HG02970 (cell line): ENCODE data around the gene COL18A1.
"Not testable (repeated sequence)": the region's sequence is repeated elsewhere in the genome, so short reads cannot be mapped to it uniquely, and the experiment has no call there.

ENCODE experiments used
- ATAC-seq: cut with Tn5 transposase; IDR thresholded peaks from one replicate; pipeline ENCODE4 v1.9.1; 2021; ENCODE audit warnings: mild to moderate bottlenecking, moderate library complexity, moderate number of reproducible peaks; ENCODE audit not compliant: unreplicated experiment, low FRiP score

The COL18A1 gene

DNA sequence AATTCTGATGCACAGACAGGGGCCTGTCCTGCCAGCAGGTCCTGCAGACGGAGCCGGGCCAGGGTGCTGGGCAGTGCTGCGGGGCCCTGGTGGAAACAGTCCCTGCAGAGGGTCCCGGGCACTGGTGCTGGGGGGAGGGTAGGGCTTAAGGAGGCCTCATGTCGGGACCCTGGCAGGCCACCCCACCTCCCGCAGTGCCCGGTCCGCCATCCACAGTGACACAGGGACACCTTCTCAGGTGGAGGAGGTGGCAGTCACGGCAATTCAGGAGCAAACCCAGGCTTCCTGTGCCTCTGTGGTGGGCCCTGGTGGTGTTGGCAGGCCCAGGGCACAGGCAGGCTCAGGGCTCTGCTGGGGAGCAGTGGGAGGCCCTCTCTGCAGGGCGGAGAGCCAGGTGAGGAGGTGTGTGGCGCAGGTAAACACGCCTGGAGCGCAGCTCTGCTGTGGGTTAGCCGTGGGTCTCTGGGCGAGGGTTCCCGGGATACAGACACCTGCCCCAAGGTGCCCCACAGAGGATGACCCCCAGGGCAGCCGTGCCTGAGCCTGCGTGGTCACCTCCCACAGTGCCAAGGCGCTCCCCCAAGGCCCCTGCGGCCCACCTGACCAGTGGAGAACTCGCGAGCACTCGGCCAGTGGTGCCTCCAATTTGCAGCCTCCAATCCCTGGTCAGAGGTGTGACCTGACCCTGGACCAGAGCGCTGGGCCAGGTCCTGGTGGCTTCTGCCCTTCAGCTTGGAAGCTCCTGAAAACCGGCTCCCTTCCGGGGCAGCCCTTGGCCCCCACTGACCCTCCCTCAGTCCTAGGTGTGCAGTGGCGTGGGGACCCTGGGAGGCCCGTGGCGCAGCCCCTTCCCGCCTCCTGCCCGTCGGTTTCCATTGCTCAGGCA, 19.2 kb downstream of the COL18A1 start:
- ATAC-seq: no peak

DNA sequence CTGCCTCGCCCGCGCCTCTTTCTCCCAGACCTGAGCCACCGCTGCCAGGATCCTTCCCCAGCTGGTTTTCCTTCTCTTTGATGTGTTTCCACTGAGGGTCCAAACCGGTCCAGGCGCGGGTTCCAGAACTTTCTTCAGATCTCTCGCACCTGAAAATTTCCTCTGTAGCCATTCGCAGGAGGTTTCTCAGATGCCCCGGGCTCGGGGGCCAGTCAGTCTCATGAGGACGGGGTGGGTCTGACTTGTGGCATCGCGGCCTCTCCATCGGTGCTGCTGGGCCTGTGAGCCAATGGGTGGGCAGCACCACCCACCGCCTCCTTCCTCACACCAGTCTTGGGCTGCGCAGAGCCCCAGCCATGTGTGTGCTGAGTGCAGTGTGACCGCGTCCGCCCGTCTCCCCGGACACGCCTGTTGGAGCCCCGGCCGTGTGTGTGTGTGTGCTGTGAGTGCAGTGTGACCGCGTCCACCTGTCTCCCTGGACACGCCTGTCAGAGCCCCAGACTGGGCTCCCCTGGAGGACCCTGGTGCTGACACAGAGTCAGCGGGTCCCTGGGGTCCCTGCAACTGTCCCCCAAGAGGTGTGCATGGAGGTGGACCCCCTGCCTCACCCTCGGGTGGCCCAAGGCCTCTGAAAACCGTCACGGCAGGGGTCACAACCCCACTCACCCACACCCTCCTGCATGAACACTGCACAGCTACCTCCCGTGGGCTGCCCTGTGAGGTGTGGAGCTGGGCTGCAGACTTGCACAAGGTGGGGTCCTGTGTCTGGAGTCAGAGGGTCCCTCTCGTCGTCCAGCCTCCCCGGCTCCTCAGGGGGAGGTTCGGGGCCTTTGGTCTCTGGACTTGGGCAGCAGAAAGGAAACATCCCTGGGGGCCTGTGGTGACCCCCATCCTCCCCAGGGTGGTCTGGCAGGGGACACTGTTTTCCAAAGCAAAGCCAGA, 20.2 kb downstream of the COL18A1 start:
- no peak for ATAC-seq

DNA sequence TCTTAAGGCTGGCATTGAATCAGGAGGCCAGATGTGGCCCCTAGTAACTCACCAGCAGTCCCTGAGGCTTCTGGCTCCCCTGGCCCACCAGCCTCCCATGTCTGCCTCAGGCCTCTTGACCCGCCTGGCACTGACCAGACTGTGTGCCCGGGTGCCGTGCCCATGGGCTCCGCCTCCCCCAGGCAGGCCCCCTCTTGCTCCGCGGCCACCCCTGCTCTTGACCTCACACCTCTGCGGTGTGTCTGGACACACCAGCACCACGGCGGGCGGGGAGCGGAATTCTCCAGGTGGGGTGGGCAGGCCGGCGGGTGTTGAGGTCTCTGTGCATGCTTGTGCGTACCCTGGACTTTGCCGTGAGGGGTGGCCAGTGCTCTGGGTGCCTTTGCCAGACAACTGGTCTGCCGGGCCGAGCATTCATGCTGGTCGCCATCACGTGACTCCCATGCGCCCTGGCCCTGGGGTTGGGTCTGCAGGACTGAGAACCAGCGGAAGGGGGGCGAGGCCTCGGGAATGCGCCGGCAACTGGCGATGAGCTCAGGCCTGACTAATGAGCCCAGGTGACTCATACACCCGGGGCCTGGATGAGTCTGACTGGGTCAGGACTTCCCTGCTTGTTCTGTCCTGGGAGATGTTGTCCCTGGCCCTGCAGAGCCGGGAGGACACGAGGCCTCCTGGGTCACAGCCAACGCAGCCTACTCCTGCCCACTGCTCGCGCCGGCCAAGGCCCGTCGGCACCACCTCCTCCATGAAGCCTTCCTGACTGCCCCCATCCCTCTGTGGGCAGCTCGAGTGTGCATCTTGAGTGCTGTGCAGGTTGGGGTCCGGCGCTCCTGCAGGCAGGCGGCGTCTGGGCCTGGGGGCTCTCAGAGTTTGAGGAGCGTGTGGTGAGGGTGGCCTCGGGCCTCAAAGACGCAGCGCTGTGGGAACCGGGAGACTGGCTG, 22.6 kb downstream of the COL18A1 start:
- ATAC-seq: no peak

DNA sequence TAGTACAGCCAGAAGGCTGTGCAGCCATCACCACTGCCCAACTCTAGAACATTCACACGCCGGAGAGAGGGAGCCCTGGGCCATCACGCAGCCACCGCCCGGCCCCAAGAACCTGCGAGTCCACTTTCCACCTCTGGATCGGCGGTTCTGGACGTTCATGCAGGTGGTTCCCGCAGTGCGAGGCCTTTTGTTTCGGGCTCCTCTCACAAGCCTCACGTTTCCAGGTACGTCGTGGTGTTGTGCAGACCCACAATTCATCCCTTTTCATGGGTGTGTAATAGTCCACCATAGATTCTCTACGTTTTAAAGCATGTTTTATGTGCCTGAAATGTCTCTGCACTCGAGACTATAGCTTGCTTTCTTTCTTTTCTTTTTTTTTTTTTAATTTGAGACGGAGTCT, 23.6 kb downstream of the COL18A1 start:
- ATAC-seq: no peak

DNA sequence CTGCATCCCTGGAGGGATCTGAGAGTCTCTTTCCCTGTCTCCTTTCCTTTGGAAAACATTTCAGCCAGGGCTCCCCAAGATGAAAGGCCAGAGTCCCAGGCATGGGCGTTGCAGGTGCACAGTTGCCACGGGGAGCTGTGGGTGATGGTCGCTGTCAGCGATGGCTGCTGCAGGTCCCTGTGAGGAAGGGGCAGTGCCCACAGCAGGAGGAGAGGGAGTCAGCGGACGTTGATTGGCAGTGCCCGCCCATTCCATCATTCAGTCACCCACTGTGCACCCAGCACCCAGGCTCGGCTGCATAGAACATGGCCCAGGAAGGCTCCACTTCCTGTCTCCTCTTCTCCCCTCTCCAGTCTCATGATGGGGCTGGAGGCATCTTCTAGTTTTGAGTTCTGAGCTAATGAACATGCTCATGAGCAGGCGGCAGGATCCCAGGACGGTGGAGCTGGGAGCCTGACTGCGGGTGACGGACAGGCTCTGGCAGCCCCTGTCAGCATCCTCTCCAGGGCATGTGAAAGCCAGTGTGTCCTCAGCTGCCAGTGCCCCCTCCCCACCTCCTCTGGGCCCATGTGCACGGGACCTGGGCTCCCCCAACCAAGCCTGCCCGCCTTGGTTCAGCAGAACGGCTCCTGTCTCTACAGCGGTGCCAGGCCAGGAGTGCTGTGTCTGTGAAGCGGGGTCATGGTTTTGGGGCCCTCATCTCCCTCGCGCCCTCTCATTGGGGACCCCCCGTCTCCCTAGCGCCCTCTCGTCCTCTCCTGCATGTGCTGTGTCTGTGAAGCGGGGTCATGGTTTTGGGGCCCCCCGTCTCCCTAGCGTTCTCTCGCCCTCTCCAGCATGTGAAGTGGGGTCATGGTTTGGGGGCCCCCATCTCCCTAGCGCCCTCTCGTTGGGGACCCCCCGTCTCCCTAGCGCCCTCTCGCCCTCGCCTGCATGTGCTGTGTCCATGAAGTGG, 24.5 kb downstream of the COL18A1 start:
- ATAC-seq: no peak

DNA sequence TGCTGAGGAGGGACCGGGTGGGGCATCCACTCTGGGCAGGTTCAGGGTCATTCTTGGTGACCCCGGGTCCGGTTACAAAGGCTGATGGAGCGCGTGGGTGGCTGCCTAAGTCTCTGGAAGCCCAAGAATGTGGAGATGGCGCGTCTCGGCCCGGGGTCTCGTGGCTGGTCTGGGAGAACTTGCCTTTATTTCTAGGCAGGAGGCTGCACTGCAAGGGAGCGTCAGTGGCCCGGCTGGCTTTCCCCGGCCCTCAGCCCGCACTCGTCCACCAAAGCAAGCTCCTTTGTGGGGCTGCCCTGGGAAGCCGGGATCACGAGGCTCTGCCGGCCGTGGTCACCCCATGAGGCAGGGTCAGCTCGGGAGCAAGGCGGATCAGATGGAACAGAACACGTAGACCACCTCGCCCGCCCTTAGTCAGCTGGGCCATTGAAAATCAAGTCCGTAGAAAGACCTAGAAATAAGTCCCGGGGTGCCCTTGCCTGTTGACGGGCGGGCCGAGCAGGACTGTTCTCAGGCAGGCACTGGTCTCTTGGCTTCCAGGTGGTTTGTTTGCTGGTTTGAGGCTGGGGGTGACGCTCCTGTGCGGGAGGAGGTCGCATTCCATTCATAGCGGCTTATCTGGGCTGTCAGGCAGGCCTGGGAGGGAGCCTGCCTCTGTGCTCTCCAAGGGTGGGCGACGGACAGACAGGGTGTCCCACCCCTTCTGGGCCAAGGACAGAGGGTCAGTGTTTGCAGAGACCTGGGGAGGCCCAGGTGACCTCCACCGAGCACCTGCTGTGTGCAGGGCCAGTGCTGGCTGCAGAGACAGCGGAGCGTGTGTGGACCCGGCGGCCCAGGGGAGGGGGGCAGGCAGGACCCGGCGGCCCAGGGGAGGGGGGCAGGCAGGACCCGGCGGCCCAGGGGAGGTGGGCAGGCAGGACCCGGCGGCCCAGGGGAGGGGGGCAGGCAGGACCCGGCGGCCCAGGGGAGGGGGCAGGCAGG, 25.8 kb downstream of the COL18A1 start:
- no peak for ATAC-seq

DNA sequence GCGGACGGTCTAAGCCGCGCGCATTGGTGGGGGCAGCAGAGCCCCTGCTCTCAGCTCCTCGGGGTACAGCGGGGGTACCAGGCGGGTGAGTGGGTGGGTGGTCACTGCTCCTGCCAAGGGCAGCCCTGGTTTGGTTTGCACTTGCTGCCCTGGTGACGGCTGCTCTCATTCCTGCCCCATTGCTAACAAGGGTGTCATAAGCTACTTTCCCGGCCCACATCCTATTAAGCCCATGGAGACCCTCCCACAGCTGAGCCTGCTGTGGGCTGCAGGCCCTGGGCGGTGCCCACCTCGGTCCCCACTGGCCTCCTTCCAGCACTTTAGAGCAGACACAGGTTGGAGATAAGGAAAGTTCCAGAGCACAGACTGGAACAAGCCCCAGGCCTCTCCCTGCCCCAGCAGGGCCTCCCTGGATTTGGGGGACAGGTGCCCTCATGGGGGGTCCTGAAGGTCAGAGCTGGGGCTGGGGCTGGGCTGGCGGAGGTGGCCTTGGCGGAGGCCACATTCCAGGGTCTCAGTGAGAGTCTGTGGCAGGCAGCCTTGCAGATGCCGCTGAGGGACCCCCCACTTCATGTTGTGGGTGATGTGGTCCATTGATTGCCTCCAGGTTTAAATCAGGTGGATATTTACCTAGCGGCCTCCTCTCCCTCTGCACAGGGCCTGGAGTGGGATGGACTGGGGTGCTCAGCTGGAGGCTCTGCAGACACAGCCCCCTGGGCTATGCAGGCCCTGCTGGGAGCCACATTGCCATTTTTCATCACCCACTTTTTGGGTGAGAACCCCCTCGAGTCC, 27.0 kb downstream of the COL18A1 start:
- no peak for ATAC-seq

DNA sequence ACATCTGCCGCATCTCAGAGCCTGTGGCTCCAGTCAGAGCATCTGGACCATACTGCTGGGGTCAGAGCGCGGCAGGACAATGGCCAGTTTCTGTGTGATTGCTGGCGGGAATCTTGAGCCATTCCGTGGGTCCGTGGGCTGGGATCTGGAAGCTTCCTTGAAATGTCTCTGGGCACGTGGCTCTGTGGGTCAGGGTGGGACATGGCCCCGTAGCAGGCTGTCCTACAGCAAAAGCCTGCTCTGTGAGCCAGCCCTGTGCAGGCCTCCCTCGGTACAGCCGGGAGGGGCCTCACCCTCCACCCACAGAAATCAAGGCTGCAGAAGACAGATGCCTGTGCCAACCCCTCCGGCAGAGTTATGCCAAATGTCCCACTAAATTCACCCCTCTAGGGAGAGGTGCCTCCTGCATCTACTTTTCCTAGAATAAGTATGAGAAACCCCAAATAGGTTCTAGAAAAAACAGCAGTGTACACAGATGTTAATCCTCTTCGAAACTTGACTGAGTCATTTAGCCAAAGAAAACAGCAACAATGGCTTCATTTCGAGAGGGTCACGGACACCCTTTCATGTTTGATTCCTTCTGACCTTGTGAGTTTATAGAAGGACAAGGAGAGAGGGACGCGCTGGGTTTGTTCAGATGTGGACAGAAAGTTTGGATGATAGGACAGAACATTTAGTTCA, 27.8 kb downstream of the COL18A1 start:
- no peak for ATAC-seq

DNA sequence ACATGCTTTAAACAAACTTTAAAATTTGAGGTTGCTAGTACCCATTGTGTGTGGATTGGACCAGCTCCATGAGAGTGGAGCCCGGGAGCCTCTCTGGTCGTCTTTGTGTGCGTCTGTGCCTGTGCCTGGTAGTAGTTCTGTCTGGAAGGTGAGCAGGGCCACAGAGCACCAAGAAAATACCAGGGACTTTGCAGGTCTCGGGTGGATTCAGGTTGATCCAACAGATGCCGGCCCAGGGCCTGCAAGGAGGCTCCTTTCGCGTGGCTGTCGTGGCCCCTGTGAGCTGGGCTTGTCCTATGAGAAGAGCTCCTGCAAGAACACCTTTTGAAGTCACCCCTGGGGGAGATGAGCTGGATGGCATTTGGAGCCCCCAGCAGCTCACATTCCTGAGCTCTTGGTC, 28.3 kb downstream of the COL18A1 start:
- no peak for ATAC-seq

DNA sequence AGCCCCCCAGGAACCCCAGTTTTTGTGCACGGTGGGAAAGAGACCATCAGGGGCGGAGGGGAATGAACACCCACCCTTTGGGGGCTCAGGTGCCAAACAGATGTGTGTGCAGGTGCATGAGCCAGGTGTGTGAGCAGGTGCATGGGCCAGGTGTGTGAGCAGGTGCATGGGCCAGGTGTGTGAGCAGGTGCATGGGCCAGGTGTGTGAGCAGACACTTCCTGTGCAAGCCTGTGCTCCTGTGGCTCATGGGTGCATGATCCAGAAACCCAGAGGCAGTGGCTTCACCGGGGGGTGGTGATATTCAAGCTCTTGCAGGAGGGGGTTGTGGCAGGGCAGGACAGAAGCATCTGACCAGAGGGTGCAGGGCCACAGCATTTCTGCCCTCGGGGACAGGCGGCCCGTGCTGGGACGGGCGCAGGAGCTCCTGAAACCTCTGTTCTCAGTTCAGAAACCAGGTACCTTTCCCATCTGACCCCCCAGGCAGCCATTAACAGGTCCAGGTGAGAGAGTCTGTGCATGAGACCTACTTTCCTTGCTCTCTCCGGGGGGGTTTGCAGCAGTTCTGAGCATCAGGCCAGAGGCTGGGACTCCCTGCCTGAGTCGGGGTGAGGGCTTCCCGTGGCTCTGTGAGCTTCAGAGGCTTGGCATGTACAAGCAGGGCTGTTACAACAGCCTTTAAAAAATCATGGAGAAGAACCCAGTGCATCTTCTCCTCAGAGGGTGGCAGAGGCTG, 29.1 kb downstream of the COL18A1 start:
- ATAC-seq: no peak

DNA sequence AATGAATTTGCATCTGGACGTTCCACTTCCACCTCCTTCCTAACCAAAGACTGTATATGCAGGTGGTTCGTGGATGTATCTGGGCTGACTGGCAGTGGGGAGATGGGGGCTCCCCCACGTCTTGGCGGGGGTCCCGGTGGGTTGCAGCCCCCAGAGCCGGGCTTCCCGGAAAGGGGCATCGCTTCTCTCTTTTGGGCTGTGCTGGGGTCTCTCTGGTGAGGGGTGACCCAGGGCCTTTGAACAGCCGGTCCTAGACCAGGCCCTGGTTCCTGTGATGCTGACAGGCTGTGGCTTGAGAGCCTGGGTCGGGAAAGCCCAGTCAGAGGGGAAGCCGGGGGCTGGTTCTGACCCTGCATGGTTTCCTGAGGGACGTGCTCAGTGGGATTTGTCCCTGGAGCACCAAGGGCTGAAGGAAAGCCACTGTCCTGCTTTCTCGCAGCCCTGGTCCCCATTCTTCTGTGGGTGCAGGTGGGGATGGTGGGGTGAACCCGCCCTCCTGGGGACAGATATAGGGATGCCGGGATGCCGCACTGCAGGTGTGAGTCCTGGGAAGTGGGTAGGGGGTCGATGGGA, 29.8 kb downstream of the COL18A1 start:
- ATAC-seq: no peak

DNA sequence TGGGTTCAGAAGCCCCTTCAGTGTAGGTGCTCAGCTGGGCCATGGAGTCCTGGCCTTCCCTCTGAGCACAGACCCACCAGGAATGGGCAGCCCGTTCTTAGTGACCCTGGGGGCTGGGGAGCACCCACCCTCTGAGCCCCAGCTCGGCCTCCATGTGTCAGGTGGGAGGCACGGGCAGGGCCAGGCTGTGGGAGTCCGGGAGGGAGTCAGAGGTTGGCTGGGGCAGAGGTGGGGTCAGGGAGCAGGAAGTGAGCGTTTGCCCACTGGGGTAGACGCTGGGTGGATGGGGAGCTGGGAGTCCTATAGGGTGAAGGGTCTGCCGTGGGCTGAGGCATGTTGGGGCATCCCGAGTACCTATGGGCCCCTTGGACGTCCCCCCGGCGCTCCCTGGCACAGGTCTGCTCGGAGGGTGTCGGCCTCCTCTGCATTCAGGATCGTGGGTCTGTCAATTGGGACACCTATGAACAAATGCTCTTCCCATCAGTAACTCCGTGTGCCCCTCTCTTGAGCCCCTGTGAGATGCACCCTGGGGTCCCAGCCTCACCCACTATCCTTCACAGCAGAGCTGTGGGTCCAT, 30.5 kb downstream of the COL18A1 start:
- ATAC-seq: no peak

DNA sequence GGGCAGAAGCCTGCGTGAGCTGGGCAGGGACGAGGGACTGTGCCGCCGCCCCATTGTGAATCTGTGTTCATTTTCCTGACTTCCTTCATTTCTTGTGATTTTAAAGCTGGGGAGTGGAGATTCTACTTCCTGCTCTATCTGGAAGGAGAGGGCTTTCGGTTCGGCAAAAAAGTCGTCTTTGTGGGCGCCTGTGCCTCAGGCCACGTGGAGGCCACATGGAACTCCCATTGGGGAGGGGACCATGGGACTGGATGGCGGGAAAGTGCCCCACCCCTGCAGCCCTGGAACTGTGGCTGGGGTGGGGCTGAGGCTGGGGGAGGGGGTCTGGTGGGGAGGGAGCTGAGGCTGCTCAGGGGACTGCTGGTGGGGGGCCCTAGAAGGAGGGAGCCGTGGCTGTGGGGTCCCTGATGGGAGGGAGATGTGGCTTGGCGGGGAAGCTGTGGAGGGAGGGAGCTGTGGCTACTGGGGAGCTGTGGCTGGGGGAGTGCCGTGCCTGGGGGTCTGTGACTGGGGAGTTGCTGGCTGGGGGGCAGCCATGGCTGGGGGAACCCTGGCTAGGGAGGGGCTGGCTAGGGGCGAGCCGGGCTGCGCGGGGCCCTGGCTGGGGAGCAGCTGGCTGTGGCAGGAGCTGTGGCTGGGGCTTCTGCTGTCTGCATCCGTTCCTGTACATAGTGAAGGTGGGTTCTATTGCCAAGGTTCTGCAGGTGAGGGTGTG, 31.5 kb downstream of the COL18A1 start:
- ATAC-seq: no peak

DNA sequence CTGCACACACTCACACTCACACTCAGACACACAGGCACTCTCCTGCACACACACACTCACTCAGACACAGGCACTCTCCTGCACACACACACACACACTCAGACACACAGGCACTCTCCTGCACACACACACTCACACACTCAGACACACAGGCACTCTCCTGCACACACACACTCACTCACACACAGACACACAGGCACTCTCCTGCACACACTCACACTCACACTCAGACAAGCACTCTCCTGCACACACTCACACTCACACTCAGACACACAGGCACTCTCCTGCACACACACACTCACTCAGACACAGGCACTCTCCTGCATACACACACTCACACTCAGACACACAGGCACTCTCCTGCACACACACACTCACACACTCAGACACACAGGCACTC, 32.9 kb downstream of the COL18A1 start:
- not testable (repeated sequence) for ATAC-seq
